A673 (cell line): ENCODE results near the gene FBLN2. TPM values are rescaled to one million over a fixed set of nuclear protein-coding genes. Genes with fewer than 3 reads are reported as not detected.

Source experiments
- BruUV-seq: library from RNA; stranded (reverse); fragments of 400-500 nt; replicated peaks from 2 replicates; lab custom pipeline; 2021; lab: Mats Ljungman, UMichigan
- CTCF ChIA-PET: fragments of 300-600 bp; sonication (Branson Sonifier 250); formaldehyde crosslinking; loops from one replicate; lab custom pipeline; 2022; ENCODE audit warnings: antibody characterized with exemption; lab: Charles Lee
- POLR2A ChIA-PET: fragments of 300-600 bp; sonication (Branson Sonifier 250); formaldehyde crosslinking; loops from one replicate; lab custom pipeline; 2022; ENCODE audit warnings: antibody characterized with exemption; ENCODE audit not compliant: low non-redundant PET; lab: Charles Lee
- DNase-seq: peaks from one replicate; pipeline ENCODE4 v3.0.0-alpha.2; 2015; ENCODE audit warnings: low spot score
- H3K27ac ChIP-seq: fragments of 200-600 bp; sonication (generic); 2 replicates; pipeline ENCODE4 v1.5.1; 2016; ENCODE audit warnings: mixed run types, low read depth, mild to moderate bottlenecking, mixed read lengths, antibody characterized with exemption, low read length; ENCODE audit not compliant: poor library complexity, severe bottlenecking
- H3K27me3 ChIP-seq: fragments of 200-600 bp; sonication (generic); replicated peaks from 2 replicates; pipeline ENCODE4 v1.6.1; 2017; ENCODE audit warnings: mixed run types, low read depth, mild to moderate bottlenecking, mixed read lengths, antibody characterized with exemption, low read length; ENCODE audit not compliant: insufficient read depth, poor library complexity
- H3K36me3 ChIP-seq: fragments of 200-600 bp; sonication (generic); 2 replicates; pipeline ENCODE4 v1.6.1; 2016; ENCODE audit warnings: mixed run types, mild to moderate bottlenecking, mixed read lengths, antibody characterized with exemption, low read length; ENCODE audit not compliant: insufficient read depth, poor library complexity, severe bottlenecking
- H3K4me1 ChIP-seq: fragments of 200-600 bp; sonication (generic); 2 replicates; pipeline ENCODE4 v1.6.1; 2017; ENCODE audit warnings: mixed run types, mild to moderate bottlenecking, mixed read lengths, antibody characterized with exemption, low read length; ENCODE audit not compliant: insufficient read depth, poor library complexity, severe bottlenecking
- H3K4me3 ChIP-seq: fragments of 200-600 bp; sonication (generic); 2 replicates; pipeline ENCODE4 v1.5.1; 2016; ENCODE audit warnings: low read depth, mixed run types, mild to moderate bottlenecking, mixed read lengths, low read length; ENCODE audit not compliant: poor library complexity, severe bottlenecking
- H3K9me3 ChIP-seq: fragments of 200-600 bp; sonication (generic); 2 replicates; pipeline ENCODE4 v1.6.1; 2016; ENCODE audit warnings: mixed run types, low read depth, mild to moderate bottlenecking, mixed read lengths, antibody characterized with exemption, low read length; ENCODE audit not compliant: poor library complexity, severe bottlenecking
- CTCF ChIP-seq: fragments of 300-800, 200-600 bp; sonication (generic); conservative IDR thresholded peaks from 2 replicates; pipeline ENCODE4 v1.5.1; 2017; ENCODE audit warnings: low read depth, mild to moderate bottlenecking, antibody characterized with exemption, low read length, moderate library complexity, mixed read lengths
- EZH2 ChIP-seq: fragments of 200-600 bp; sonication (generic); IDR thresholded peaks from 2 replicates; pipeline ENCODE4 v1.6.1; 2017; ENCODE audit warnings: borderline replicate concordance, low read depth, mild to moderate bottlenecking, mixed read lengths, antibody characterized with exemption, low read length; ENCODE audit not compliant: poor library complexity, severe bottlenecking
- intact Hi-C: fragments of 100-400 bp; cut with micrococcal nuclease; formaldehyde crosslinking; loops from one replicate; pipeline ENCODE4 v1.10.0; 2022; ENCODE audit not compliant: unreplicated experiment
- total RNA-seq: library from RNA; stranded (reverse); gene quantifications from 2 replicates; pipeline ENCODE4 v1.2.3, GENCODE V29; 2021

The FBLN2 gene
- total RNA-seq, 1 experiment from 2014 or later, result 0.71 TPM

GRCh38 chr3:13588993-13589392, 40.1 kb downstream of the FBLN2 start:
- POLR2A ChIA-PET, result no interaction called here

GRCh38 chr3:13590841-13591520, 42.1 kb downstream of the FBLN2 start:
- intact Hi-C loops, result no loop called here
- no TSS peak for BruUV-seq
- ChIA-PET POLR2A (no interaction called here), CTCF (no interaction called here)
- Histone ChIP-seq H3K27ac (no peak overlapping the region), H3K4me3 (no peak overlapping the region), H3K27me3 (no peaks in the 10 kb centered on the region), H3K36me3 (no peaks in the 10 kb centered on the region), H3K4me1 (no peaks in the 10 kb centered on the region), H3K9me3 (no peaks in the 10 kb centered on the region)
- TF ChIP-seq CTCF (no peak), EZH2 (no peak)
- no peak for DNase-seq

More at GRCh38 chr3:13588993-13589392, 40.1 kb downstream of the FBLN2 start:
- intact Hi-C loops, result no loop called here
- no peak for TF ChIP-seq CTCF
- TF ChIP-seq EZH2, result no peak
- Histone ChIP-seq H3K27me3 (no peaks in the 10 kb centered on the region), H3K4me3 (no peak overlapping the region), H3K4me1 (no peaks in the 10 kb centered on the region), H3K27ac (no peak overlapping the region), H3K36me3 (no peaks in the 10 kb centered on the region), H3K9me3 (no peaks in the 10 kb centered on the region)
- BruUV-seq, result no TSS peak
- DNase-seq, result no peak
- CTCF ChIA-PET, result no interaction called here

DNA sequence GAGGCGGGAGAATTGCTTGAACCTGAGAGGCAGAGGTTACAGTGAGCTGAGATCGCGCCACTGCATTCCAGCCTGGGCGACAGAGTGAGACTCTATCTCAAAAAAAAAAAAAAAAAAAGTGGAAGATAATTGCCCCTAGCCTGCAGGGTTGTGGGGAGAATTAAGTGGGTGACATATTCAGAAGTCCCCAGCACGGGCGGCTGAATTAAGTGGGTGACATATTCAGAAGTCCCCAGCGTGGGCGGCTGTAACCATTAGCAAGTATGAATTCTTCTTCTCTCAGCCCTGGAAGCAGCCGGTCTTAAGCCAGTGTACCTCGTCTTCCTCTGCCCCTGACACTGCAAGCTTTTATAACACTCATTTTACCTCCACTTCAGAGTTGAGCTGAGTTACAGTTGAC, 44.7 kb downstream of the FBLN2 start:
- H3K4me1 ChIP-seq, result no peaks in the 10 kb centered on the region
- H3K27ac ChIP-seq, result no peak overlapping the region
- ChIA-PET POLR2A (no interaction called here), CTCF (interaction anchor here (0.6 kb wide), 1 partner anchor 61 kb away, joined by 5 read pairs; no protein-coding TSS in a partner anchor)
- DNase-seq, result peak; percentile 11
- H3K4me3 ChIP-seq, result no peak overlapping the region
- no peaks in the 10 kb centered on the region for H3K36me3 ChIP-seq
- intact Hi-C loops, result no loop called here
- H3K27me3 ChIP-seq, result no peaks in the 10 kb centered on the region
- no peaks in the 10 kb centered on the region for H3K9me3 ChIP-seq
- no TSS peak for BruUV-seq
- TF ChIP-seq CTCF (no peak), EZH2 (no peak)
